ENCODE data around the gene EFCAB11.

EFCAB11 gene

GRCh38 chr14:89957791-89958190 is 3.3 kb upstream of the EFCAB11 start:
- peak in 33 of 56 donors; percentile 1 to 60 (median 20) for DNase-seq

GRCh38 chr14:89957376-89957775 is 2.8 kb upstream of the EFCAB11 start:
- DNase-seq = no peak

- no peak for DNase-seq
These were observed 2.1 kb upstream of the EFCAB11 start for GRCh38 chr14:89956661-89957009.

GRCh38 chr14:89955745-89956660 is 1.5 kb upstream of the EFCAB11 start, which contains the start of gene TDP1:
Gene TDP1 (plus strand): TSS chr14:89955927. CDS start chr14:89963115, 7,188 bp downstream.
- DNase-seq = peak; percentile 71 to 99 (median 93)

GRCh38 chr14:89955022-89955744 is 653 bp upstream of the EFCAB11 start:
- DNase-seq = peak in 7 of 56 donors; percentile 39 to 62 (median 51)

- no peak for DNase-seq
These were observed 928 bp downstream of the EFCAB11 start for GRCh38 chr14:89953602-89954001.

- DNase-seq = no peak
These were observed 2.0 kb downstream of the EFCAB11 start for GRCh38 chr14:89952576-89952975.

- no peak for DNase-seq
These were observed 7.2 kb downstream of the EFCAB11 start for GRCh38 chr14:89947344-89947743.

GRCh38 chr14:89941830-89942377 is 12.6 kb downstream of the EFCAB11 start:
- no peak for DNase-seq

- no peak for DNase-seq
These were observed 17.8 kb downstream of the EFCAB11 start for GRCh38 chr14:89936654-89937185.

- no peak for DNase-seq
These were observed 21.5 kb downstream of the EFCAB11 start for GRCh38 chr14:89933002-89933401.

- peak in 3 of 56 donors; percentile 8 to 17 (median 14) for DNase-seq
These were observed 27.2 kb downstream of the EFCAB11 start for GRCh38 chr14:89927186-89927865.

- no peak for DNase-seq
These were observed 27.8 kb downstream of the EFCAB11 start for GRCh38 chr14:89926694-89927093.

GRCh38 chr14:89924268-89924667 is 30.3 kb downstream of the EFCAB11 start:
- DNase-seq = peak in 2 of 56 donors; percentile 18 to 33

GRCh38 chr14:89922031-89922907 is 32.3 kb downstream of the EFCAB11 start:
- DNase-seq = peak in 26 of 56 donors; percentile 8 to 71 (median 38)

GRCh38 chr14:89921346-89921745 is 33.2 kb downstream of the EFCAB11 start:
- no peak for DNase-seq

GRCh38 chr14:89920056-89920455 is 34.5 kb downstream of the EFCAB11 start:
- no peak for DNase-seq

- no peak for DNase-seq
These were observed 35.8 kb downstream of the EFCAB11 start for GRCh38 chr14:89918721-89919120.

GRCh38 chr14:89915114-89915878 is 39.2 kb downstream of the EFCAB11 start:
- peak in 33 of 56 donors; percentile 3 to 89 (median 25) for DNase-seq
